K562 treated with DMSO at 1 percent for 24 hours (cell line): ENCODE results near the gene ANAPC2. TPM values are rescaled to one million over a fixed set of nuclear protein-coding genes. Genes with fewer than 3 reads are reported as not detected.

Source experiments
- total RNA-seq: library from RNA; unstranded; fragments of 300-600 nt; gene quantifications from 2 replicates; pipeline ENCODE4 v1.2.3, GENCODE V29; 2022; ENCODE audit warnings: low read depth; ENCODE audit not compliant: insufficient read depth

Gene ANAPC2
- 57.0 and 62.9 TPM in 2 replicates for total RNA-seq

GRCh38 chr9:137188490-137189296 is at the start of gene ANAPC2, which contains the start of gene SSNA1:
ANAPC2 (minus strand) TSS chr9:137188560; CDS start chr9:137188532, 28 bp downstream.
SSNA1 (plus strand) TSS chr9:137188676; CDS start chr9:137188727, 51 bp downstream.

GRCh38 chr9:137230705-137231371 is 42.5 kb upstream of the ANAPC2 start, which contains the start of gene SLC34A3:
SLC34A3 (plus strand) TSS chr9:137230901; CDS start chr9:137231703, 802 bp downstream.

GRCh38 chr9:137227054-137227852 is 38.9 kb upstream of the ANAPC2 start, which contains the start of gene RNF224:
RNF224 (plus strand) TSS chr9:137227502; CDS start chr9:137228336, 834 bp downstream.

GRCh38 chr9:137224830-137225694 is 36.7 kb upstream of the ANAPC2 start, which contains the start of gene CYSRT1:
CYSRT1 (plus strand) TSS chr9:137225174; CDS start chr9:137225622, 448 bp downstream.

GRCh38 chr9:137222190-137223077 is 34.1 kb upstream of the ANAPC2 start, which contains the start of gene RNF208:
RNF208 (minus strand) TSS chr9:137222240; CDS start chr9:137221212, 1,028 bp downstream.

GRCh38 chr9:137205126-137206069 is 17.0 kb upstream of the ANAPC2 start, which contains the start of the genes NDOR1 and TMEM203:
NDOR1 (plus strand) TSS chr9:137205700; CDS start chr9:137205778, 78 bp downstream.
TMEM203 (minus strand) TSS chr9:137205648; CDS start chr9:137205414, 234 bp downstream.

GRCh38 chr9:137200311-137201204 is 12.2 kb upstream of the ANAPC2 start, which contains the start of gene TPRN:
TPRN (minus strand) TSS chr9:137200741; CDS start chr9:137200711, 30 bp downstream.

GRCh38 chr9:137169896-137170358 is 18.4 kb downstream of the ANAPC2 start, which contains the start of gene LRRC26:
LRRC26 (minus strand) TSS chr9:137170051; CDS start chr9:137169943, 108 bp downstream.

GRCh38 chr9:137138722-137139467 is 49.5 kb downstream of the ANAPC2 start, which contains the start of gene GRIN1:
GRIN1 (plus strand) TSS chr9:137139154; CDS start chr9:137139487, 333 bp downstream.

Other genes with a start within 250 kb of the ANAPC2 start
- gene FBXW5, start 243.8 kb downstream of the ANAPC2 start, total RNA-seq, result 150 and 189 TPM in 2 replicates
- 1.1 TPM in 1 of 2 replicates, not detected in the other for gene C8G, start 243.3 kb downstream of the ANAPC2 start, total RNA-seq
- not detected in 2 replicates for gene LCN12, start 236.3 kb downstream of the ANAPC2 start, total RNA-seq
- 5.6 and 7.3 TPM in 2 replicates for gene PTGDS, start 211.1 kb downstream of the ANAPC2 start, total RNA-seq
- gene LCNL1, start 205.6 kb downstream of the ANAPC2 start, total RNA-seq, result not detected in 2 replicates
- gene PAXX, start 196.1 kb downstream of the ANAPC2 start, total RNA-seq, result 82.2 and 86.6 TPM in 2 replicates
- 0.64 and 1.7 TPM in 2 replicates for gene CLIC3, start 192.0 kb downstream of the ANAPC2 start, total RNA-seq
- 11.0 and 24.1 TPM in 2 replicates for gene ABCA2, start 160.3 kb downstream of the ANAPC2 start, total RNA-seq
- gene FUT7, start 156.5 kb downstream of the ANAPC2 start, total RNA-seq, result not detected in 2 replicates
- gene NPDC1, start 142.4 kb downstream of the ANAPC2 start, total RNA-seq, result 0.66 and 1.1 TPM in 2 replicates
- gene ENTPD2, start 134.5 kb downstream of the ANAPC2 start, total RNA-seq, result 0.21 TPM in 1 of 2 replicates, not detected in the other
- 36.1 and 38.7 TPM in 2 replicates for gene SAPCD2, start 118.0 kb downstream of the ANAPC2 start, total RNA-seq
- gene UAP1L1, start 111.0 kb downstream of the ANAPC2 start, total RNA-seq, result 9.0 and 9.6 TPM in 2 replicates
- 52.5 and 56.8 TPM in 2 replicates for gene MAN1B1, start 101.6 kb downstream of the ANAPC2 start, total RNA-seq
- gene DPP7, start 73.8 kb downstream of the ANAPC2 start, total RNA-seq, result 187 and 232 TPM in 2 replicates
- 0.12 and 0.78 TPM in 2 replicates for gene GRIN1, start 49.4 kb downstream of the ANAPC2 start, total RNA-seq
- not detected in 2 replicates for gene LRRC26, start 18.5 kb downstream of the ANAPC2 start, total RNA-seq
- not detected in 2 replicates for gene TMEM210, start 16.5 kb downstream of the ANAPC2 start, total RNA-seq
- gene SSNA1, start 116 bp upstream of the ANAPC2 start, total RNA-seq, result 231 and 245 TPM in 2 replicates
- 33.3 and 34.3 TPM in 2 replicates for gene TPRN, start 12.2 kb upstream of the ANAPC2 start, total RNA-seq
- 70.6 and 73.1 TPM in 2 replicates for gene TMEM203, start 17.1 kb upstream of the ANAPC2 start, total RNA-seq
- gene NDOR1, start 17.1 kb upstream of the ANAPC2 start, total RNA-seq, result 28.7 and 33.4 TPM in 2 replicates
- gene RNF208, start 33.7 kb upstream of the ANAPC2 start, total RNA-seq, result 6.9 and 7.0 TPM in 2 replicates
- 1.6 and 1.7 TPM in 2 replicates for gene CYSRT1, start 36.6 kb upstream of the ANAPC2 start, total RNA-seq
- not detected in 2 replicates for gene RNF224, start 38.9 kb upstream of the ANAPC2 start, total RNA-seq
- not detected in 2 replicates for gene SLC34A3, start 42.3 kb upstream of the ANAPC2 start, total RNA-seq
- gene TUBB4B, start 52.7 kb upstream of the ANAPC2 start, total RNA-seq, result 1,217 and 1,249 TPM in 2 replicates
- 0.60 TPM in 1 of 2 replicates, not detected in the other for gene STPG3, start 62.7 kb upstream of the ANAPC2 start, total RNA-seq
- gene NELFB, start 66.8 kb upstream of the ANAPC2 start, total RNA-seq, result 123 TPM in 2 replicates
- gene TOR4A, start 89.2 kb upstream of the ANAPC2 start, total RNA-seq, result 86.6 and 103 TPM in 2 replicates
- 19.3 and 20.3 TPM in 2 replicates for gene NRARP, start 113.7 kb upstream of the ANAPC2 start, total RNA-seq
- 12.1 and 16.9 TPM in 2 replicates for gene EXD3, start 234.6 kb upstream of the ANAPC2 start, total RNA-seq
- gene NOXA1, start 234.8 kb upstream of the ANAPC2 start, total RNA-seq, result 1.9 and 2.1 TPM in 2 replicates